Neural cell (in vitro differentiated cells): ENCODE results near the gene UGP2. TPM values are rescaled to one million over a fixed set of nuclear protein-coding genes. Genes with fewer than 3 reads are reported as not detected.

Source experiments
- H2AFZ ChIP-seq: fragments of 200-600, 300-800 bp; sonication (generic), shearing (Covaris generic); 2 replicates; pipeline ENCODE4 v1.6.0; 2014; ENCODE audit warnings: low read depth, mild to moderate bottlenecking, antibody characterized with exemption, low read length, moderate library complexity
- H3F3A ChIP-seq: fragments of 200-600 bp; shearing (Covaris generic); 2 replicates; pipeline ENCODE4 v1.6.1; 2016; ENCODE audit warnings: mild to moderate bottlenecking, moderate library complexity, mixed read lengths, antibody characterized with exemption, low read length; ENCODE audit not compliant: insufficient read depth, poor library complexity, severe bottlenecking
- H3K27ac ChIP-seq: fragments of 200-600, 300-800 bp; sonication (generic), shearing (Covaris generic); 2 replicates; pipeline ENCODE4 v1.5.1; 2014; ENCODE audit warnings: mild to moderate bottlenecking, low read length, moderate library complexity
- H3K27me3 ChIP-seq: fragments of 300-800, 200-600 bp; sonication (generic), shearing (Covaris generic); 2 replicates; pipeline ENCODE4 v1.6.0; 2014; ENCODE audit warnings: mild to moderate bottlenecking, low read depth, low read length, moderate library complexity; ENCODE audit not compliant: insufficient read depth
- H3K36me3 ChIP-seq: fragments of 300-800, 200-600 bp; sonication (generic), shearing (Covaris generic); 2 replicates; pipeline ENCODE4 v1.5.1; 2014; ENCODE audit warnings: mild to moderate bottlenecking, antibody characterized with exemption, low read length, moderate library complexity; ENCODE audit not compliant: insufficient read depth
- H3K4me2 ChIP-seq: fragments of 300-800, 200-600 bp; sonication (generic), shearing (Covaris generic); 2 replicates; pipeline ENCODE4 v1.6.0; 2014; ENCODE audit warnings: mild to moderate bottlenecking, low read length
- H3K4me3 ChIP-seq: fragments of 300-800, 200-600 bp; sonication (generic), shearing (Covaris generic); 2 replicates; pipeline ENCODE4 v1.5.1; 2014; ENCODE audit warnings: mild to moderate bottlenecking, low read length, moderate library complexity
- H3K79me2 ChIP-seq: fragments of 200-600 bp; shearing (Covaris generic); replicated peaks from 2 replicates; pipeline ENCODE4 v1.6.0; 2014; ENCODE audit warnings: mild to moderate bottlenecking, low read length, moderate library complexity; ENCODE audit not compliant: insufficient read depth
- H3K9ac ChIP-seq: fragments of 300-800, 200-600 bp; sonication (generic), shearing (Covaris generic); 2 replicates; pipeline ENCODE4 v1.6.1; 2016; ENCODE audit warnings: mild to moderate bottlenecking, low read length, mixed read lengths
- H3K9me2 ChIP-seq: fragments of 200-600 bp; shearing (Covaris generic); 2 replicates; pipeline ENCODE4 v1.6.1; 2016; ENCODE audit warnings: mild to moderate bottlenecking, low read length, mixed read lengths; ENCODE audit not compliant: insufficient read depth
- H3K9me3 ChIP-seq: fragments of 200-600, 300-800 bp; sonication (generic), shearing (Covaris generic); 2 replicates; pipeline ENCODE4 v1.6.1; 2016; ENCODE audit warnings: mild to moderate bottlenecking, mixed run types, low read length, moderate library complexity, mixed read lengths
- H4K20me1 ChIP-seq: fragments of 200-600 bp; shearing (Covaris generic); 2 replicates; pipeline ENCODE4 v1.6.1; 2016; ENCODE audit warnings: mild to moderate bottlenecking, mixed run types; ENCODE audit not compliant: insufficient read depth
- CTCF ChIP-seq: fragments of 450-650 bp; IDR thresholded peaks from 2 replicates; pipeline ENCODE4 v1.5.1; 2014; ENCODE audit warnings: antibody characterized with exemption, mild to moderate bottlenecking, moderate library complexity; ENCODE audit not compliant: poor library complexity, severe bottlenecking
- EP300 ChIP-seq: fragments of 450-650 bp; conservative IDR thresholded peaks from 2 replicates; pipeline ENCODE4 v1.6.1; 2014; ENCODE audit warnings: antibody characterized with exemption, mild to moderate bottlenecking, moderate library complexity; ENCODE audit not compliant: poor library complexity, severe bottlenecking
- EZH2 ChIP-seq: fragments of 200-600, 300-800 bp; shearing (Covaris generic), sonication (generic); IDR thresholded peaks from 2 replicates; pipeline ENCODE4 v1.6.1; 2014; ENCODE audit warnings: antibody characterized with exemption, low read length, borderline replicate concordance, mild to moderate bottlenecking; ENCODE audit not compliant: insufficient read depth, poor library complexity, severe bottlenecking
- MXI1 ChIP-seq: fragments of 450-650 bp; conservative IDR thresholded peaks from 2 replicates; pipeline ENCODE4 v1.6.1; 2014; ENCODE audit warnings: antibody characterized with exemption, mild to moderate bottlenecking; ENCODE audit not compliant: poor library complexity, severe bottlenecking
- POLR2AphosphoS5 ChIP-seq: IDR thresholded peaks from 2 replicates; pipeline ENCODE4 v1.6.1; 2012
- RAD21 ChIP-seq: fragments of 450-650 bp; conservative IDR thresholded peaks from 2 replicates; pipeline ENCODE4 v1.6.1; 2014; ENCODE audit warnings: antibody characterized with exemption, mild to moderate bottlenecking, moderate library complexity
- SMC3 ChIP-seq: fragments of 450-650 bp; conservative IDR thresholded peaks from 2 replicates; pipeline ENCODE4 v1.6.1; 2014; ENCODE audit warnings: antibody characterized with exemption, mild to moderate bottlenecking, moderate library complexity; ENCODE audit not compliant: poor library complexity
- TAF1 ChIP-seq: IDR thresholded peaks from 2 replicates; pipeline ENCODE4 v1.6.1; 2012; ENCODE audit warnings: low read depth
- polyA plus RNA-seq: library from polyadenylated mRNA; depleted of rRNA; stranded (reverse); fragments of >200 nt; gene quantifications from 2 replicates; pipeline ENCODE4 v1.2.3, GENCODE V29; 2014

The UGP2 gene
- polyA plus RNA-seq, 1 donor from 2014 or later, result 55.6 TPM

GRCh38 chr2:63818271-63818670 is 23.4 kb upstream of the UGP2 start:
- H3K27me3 ChIP-seq, result no peaks in the 10 kb centered on the region
- H3K9ac ChIP-seq, result no peak overlapping the region
- no peak overlapping the region for H3K4me3 ChIP-seq
- H2AFZ ChIP-seq, result no peak overlapping the region
- H3K9me2 ChIP-seq, result no peaks in the 10 kb centered on the region
- H3K9me3 ChIP-seq, result no peaks in the 10 kb centered on the region
- H3K79me2 ChIP-seq, result no peaks in the 10 kb centered on the region
- no peaks in the 10 kb centered on the region for H3K36me3 ChIP-seq
- H3K27ac ChIP-seq, result no peak overlapping the region
- TF ChIP-seq RAD21 (no peak), SMC3 (no peak), CTCF (no peak), TAF1 (no peak), EZH2 (no peak), MXI1 (no peak), POLR2AphosphoS5 (no peak), EP300 (no peak)
- no peaks in the 10 kb centered on the region for H4K20me1 ChIP-seq
- no peaks in the 10 kb centered on the region for H3F3A ChIP-seq
- no peak overlapping the region for H3K4me2 ChIP-seq

DNA sequence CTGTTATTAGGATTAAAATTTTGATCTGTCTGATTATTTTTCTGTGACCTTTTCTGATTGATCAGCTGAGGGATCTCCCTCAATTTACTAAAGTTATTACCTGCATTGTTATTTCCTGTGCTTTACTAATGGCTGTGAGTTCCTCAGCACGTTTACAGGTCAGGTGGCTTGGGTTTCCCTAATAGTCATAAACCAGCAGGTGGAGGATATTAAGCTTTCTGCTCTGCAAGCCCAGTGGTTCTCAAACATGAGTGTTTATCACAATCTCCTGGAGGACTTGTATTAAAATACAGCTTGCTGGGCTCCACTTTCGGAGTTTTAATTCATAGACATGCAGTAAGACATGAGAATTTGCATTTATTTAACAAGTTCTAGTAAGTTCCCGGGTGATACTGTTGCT is 22.4 kb upstream of the UGP2 start:
- no peak overlapping the region for H3K27ac ChIP-seq
- H4K20me1 ChIP-seq, result no peaks in the 10 kb centered on the region

More for the DNA sequence above, 22.4 kb upstream of the UGP2 start:
- no peaks in the 10 kb centered on the region for H3K9me3 ChIP-seq
- H3K4me3 ChIP-seq, result no peak overlapping the region
- no peaks in the 10 kb centered on the region for H3K79me2 ChIP-seq
- H2AFZ ChIP-seq, result no peak overlapping the region
- H3K9ac ChIP-seq, result no peak overlapping the region
- H3K9me2 ChIP-seq, result no peaks in the 10 kb centered on the region
- no peak overlapping the region for H3K4me2 ChIP-seq
- H3K27me3 ChIP-seq, result no peaks in the 10 kb centered on the region
- TF ChIP-seq RAD21 (no peak), SMC3 (no peak), POLR2AphosphoS5 (no peak), CTCF (no peak), MXI1 (no peak), EZH2 (no peak), EP300 (no peak)
- H3F3A ChIP-seq, result no peaks in the 10 kb centered on the region
- H3K36me3 ChIP-seq, result no peaks in the 10 kb centered on the region
